Activated CD4-positive, alpha-beta T cell treated with anti-CD3 and anti-CD28 coated beads, Interleukin-2, Interleukin-4, amounts not matched to agents 100 ng/mL and 50 ng/mL, durations not matched to agents 16 hours and 8 hours (primary cell): ENCODE data around the gene GPX4.
"Not testable (repeated sequence)": the region's sequence is repeated elsewhere in the genome, so short reads cannot be mapped to it uniquely, and the experiment has no call there.

ENCODE experiments used
- DNase-seq: peaks from one replicate; pipeline ENCODE4 v3.0.0-alpha.2; 2020; ENCODE audit warnings: low spot score

The GPX4 gene

GRCh38 chr19:1113986-1114483 lies 10.2 kb downstream of the GPX4 start:
- DNase-seq = no peak

- DNase-seq = not testable (repeated sequence)
Observed at GRCh38 chr19:1114728-1115127, 10.9 kb downstream of the GPX4 start.

DNA sequence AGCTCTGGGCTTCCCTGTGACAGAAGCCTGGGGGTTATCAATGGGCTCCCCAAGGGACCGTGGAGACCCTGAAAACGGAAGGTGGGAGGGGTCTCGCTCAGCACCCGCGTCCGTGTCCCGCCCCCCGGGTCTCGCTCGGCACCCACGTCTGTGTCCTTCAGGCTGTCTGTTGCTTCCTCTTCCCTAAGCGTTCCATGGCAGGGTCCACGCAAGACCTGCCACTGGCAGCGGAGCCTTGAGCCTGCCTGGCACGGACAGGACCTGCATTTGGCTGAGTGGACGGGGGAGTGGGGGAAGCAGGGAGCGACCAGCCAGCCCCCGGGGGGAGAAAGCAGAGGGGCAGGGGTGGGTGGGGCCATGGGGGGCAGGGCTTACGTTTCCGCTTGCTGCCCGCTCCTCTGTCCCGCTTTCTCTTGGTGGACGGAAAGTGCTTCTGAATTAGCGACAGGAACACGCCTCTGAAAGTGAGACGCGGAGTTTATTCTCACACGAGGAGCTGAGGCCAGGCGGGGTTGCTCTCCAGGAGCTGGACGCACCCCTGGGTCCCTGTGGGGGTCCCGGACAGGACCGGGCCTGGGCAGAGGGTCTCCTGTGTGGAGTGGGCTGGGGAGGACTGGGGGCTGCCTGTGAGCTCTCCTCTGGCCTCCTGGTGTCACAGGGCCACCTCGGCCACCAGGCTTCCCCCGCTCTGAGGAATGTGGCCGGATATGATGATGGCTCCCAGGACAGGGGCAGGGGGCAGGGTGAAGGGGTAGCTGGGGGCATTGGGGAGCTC lies 12.0 kb downstream of the GPX4 start:
- DNase-seq = no peak

DNA sequence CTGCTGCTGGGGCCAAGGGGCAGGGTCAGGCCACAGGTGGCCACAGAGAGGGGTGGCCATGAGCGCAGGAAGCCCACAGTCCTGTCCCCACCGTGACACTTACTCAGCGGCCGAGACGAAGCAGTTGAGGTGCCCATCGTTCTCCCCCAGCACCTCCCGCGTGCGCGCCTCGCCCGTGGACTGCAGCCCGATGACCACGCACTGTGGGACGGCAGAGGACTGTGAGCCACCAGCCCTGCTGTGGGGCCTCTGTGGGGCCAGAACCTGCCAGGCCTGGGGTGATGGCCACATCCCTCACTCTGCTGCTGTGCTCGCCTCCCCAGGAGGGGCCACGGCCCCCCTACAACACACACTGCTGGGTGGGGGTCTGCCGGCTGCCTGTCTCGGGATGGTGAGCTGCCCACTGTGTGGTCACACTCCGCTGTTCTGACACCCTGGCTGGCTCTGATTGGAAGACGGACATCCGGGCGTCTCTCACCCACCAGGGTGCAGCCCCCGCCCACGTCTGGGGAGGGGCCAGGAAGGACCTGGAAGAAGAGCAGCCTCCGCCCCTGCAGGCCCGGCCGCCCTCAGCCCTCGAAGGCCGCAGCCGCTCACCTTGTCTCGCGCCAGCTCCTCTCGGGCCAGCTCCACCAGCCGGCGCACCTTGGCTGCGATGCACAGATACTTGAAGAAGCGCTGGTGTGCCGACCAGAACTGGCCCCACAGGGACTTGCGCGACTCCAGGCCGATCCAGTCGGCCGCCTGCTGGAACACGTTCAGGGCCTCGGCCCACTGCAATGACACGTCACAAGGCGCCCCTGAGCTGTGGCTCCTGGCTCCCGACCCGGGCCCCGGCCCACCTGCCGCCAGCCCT lies 13.2 kb downstream of the GPX4 start:
- DNase-seq = no peak

DNA sequence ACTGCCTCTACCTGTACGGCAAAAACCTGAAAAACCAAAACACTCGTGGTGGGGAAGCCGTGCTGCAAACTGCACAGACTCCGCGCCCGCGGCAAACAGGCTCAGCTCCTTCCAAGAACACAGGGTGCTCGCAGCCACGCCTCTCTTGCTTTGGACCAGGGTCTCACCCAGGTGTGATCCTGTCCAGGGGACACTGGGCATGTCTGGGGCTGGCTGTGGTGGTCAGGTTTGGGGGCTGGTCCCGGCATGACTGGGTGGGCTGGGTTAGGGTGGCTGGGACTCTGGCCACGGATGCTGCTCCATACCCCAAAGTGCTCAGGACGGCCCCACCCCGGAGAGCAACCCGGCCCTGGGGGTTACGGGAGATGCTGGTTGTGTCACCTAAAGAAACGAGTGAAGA lies 13.9 kb downstream of the GPX4 start:
- DNase-seq = no peak

DNA sequence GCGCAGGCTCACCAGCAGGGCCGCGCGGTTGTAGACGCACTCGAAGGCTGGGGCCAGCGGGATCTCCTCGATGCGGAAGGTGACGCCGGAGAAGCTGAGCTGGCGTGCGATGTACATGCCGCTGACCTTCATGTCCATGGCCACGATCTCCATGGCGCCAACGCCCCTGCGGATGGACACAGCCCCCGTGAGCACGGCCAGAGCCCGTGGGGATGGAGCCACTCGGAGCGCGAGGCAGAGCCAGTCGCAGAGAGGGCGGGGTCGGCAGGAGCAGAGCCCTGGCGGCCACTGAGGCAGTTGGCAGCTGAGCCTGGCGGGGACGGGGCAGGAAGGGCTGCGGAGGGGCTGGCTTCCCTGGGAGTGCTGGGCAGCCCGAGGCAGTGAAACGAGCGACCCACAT lies 15.2 kb downstream of the GPX4 start:
- no peak for DNase-seq

- DNase-seq = no peak
Observed at GRCh38 chr19:1119475-1120217, 15.9 kb downstream of the GPX4 start.

DNA sequence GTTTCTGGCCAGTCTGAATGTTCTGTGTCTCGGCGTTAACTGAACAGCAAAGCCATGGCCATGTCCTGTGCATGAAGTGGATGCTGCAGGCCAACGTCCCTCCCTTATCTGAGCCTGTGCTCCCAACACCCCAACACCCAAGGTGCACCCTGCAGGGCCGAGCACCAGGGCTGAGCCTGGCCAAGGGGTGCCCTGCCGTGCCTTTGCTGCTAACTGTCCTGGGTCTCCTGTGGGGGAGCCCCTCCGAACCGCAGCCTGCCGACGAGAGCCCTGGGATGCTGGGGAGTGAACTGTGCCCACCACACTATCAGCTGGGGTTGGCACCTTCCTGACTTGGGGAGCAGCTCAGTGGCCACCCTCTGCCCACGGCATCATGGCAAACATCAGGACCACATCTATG lies 17.6 kb downstream of the GPX4 start:
- no peak for DNase-seq

DNA sequence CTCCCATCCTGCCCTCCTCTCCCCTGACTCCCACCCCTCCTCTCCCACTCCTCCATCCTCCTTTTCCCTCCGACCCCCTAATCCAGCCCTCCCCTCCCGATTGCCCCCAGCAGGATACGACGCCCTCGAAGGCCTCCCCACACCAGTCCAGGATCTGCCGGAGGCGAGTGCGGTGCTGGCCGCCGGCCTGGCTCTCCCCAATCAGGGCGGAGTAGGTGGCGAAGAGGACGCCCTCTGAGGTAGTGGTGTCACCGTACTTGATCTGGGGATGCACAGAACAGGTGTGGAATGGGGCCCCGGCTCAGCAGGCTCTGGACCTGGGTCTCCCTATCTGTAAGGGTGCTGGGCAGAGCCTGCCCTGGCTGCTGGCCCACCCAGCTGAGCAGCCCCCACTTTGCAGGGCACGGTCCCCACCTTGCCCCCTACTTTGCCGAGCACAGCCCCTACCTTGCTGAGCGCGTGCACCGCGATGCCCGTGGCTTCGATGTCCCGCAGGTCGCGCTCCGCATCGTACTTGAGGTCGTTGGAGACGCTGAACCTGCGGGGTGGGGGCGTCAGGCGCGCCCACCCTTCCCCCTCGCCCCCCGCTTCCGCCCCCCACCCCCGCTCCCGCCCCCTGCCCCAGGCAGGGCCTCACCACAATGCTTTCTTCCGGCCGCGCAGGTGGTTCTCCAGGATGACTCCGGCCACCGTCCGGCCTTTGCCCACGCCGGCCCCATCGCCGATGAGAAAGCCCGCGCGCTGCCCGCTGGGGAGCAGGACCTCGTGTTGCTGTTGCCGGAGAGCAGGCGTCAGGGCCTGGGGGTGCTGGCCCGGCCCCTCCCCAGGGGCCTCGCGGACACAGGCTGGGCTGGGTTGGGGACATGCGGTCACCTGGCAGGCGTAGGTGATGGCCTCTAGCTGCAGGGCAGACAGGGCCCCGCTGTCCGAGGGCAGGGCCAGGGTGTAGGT lies 18.5 kb downstream of the GPX4 start:
- no peak for DNase-seq

DNA sequence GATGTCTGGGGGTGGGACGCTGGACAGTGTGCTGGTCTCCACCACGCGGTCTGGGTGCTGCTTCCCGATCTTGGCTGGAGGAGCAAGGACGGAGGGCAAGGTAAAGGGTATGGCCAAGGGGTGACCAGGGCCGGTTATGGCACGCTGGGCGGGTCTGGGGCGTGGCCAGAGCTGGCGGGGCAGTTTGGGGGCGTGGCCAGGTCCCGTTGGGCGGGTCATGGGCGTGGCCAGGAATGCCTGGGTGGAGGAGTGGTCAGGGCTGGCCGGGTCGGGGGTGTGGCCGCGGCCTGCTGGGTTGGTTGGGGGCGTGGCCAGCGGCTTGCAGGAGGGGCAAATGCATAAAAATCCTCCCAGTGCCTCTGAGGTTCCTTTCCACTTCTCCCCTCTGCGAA lies 19.2 kb downstream of the GPX4 start:
- peak; percentile 81 for DNase-seq

DNA sequence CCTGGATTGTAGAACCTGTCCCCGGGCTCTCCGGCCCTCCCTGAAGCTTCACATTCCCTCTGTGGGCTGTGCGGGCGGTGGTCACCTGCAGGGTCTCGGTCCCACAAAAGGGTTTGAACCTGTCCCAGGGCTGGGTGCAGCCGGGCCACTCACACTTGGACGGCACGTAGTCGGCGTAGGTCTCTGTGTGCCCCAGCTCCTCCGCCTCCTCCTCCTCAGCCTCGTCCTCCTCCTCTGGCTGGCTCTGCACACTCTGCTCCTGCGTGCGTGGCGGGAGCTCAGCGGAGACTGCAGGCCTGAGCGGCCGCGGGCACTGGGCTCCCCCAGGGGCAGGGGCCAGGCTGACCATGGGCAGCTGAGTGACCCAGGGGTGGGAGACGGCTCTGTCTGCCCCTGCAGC lies 19.6 kb downstream of the GPX4 start:
- DNase-seq = no peak

DNA sequence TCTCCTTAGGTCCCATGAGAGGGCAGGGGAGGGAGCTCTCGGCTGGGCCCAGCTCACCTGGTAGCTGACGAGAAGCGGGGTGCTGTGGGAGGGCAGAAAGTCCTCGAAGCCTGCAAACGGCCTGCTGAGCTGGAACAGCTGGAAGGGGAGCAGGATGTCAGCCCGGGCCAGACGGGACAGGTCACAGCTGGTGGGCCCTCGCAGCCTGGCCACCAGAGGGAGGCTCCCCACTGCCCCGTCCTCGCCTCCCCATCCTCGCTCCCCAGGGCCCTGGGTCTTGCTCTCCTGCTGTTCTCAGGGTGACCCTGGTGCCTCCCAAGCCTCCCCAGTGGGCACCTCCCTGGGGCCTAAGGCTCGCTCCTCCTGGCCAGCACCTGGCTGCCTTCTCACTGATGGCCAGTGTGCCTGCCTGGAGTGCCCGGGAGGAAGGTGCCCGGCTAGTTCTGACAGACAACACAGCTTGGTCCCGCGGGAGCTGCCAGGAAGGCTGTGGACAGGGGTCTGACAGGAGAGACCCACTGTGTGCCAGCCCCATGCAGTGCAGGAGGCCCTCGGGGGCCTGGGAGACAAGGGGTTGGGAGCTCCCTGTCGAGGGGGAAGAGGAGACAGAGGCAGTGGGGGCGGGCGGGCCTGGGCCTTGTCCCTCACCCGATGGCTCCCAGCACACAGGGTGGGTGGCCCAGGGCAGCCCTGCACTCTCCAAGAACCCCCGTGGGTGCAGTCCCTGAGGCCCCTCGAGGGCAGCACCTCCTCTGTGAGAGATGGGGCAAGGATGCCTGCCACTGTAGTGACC lies 20.3 kb downstream of the GPX4 start:
- DNase-seq = no peak

DNA sequence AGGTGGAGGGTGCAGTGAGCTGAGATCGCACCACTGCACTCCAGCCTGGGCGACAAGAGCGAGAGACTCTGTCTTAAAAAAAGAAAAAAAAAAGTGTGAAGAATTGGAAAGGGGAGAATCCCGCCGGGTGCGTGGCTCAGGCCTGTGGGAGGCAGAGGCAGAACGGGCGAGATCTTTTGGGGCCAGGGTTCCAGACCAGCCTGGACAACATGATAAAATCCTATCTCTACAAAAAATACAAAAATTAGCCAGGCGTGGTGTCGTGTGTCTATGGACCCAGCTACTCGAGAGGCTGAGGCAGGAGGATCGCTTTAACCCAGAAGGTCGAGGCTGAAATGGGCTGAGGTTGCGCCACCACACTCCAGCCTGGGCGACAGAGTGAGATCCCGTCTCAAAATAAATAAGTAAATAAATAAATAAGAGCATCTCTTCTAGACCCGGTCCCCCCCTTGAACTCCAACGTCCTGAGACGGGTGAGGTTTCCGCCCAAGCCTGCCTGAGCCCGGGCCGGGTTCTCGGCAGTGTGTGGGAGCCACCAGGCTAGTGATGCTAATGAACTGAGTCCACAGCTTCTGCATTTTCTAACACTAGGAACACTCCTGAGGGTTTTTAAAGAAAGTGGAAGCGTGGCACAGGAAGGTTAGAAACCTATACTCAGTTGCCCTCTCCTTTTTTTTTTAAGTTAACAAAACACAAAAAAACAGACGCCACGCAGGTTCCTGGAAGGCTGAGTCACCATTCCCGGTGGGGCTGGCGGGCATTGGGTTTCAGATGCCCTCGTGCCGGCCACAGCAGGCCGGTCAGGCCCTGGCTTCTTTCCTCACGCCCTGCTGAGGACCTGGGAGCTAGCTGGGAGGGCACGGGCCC lies 22.0 kb downstream of the GPX4 start:
- no peak for DNase-seq

DNA sequence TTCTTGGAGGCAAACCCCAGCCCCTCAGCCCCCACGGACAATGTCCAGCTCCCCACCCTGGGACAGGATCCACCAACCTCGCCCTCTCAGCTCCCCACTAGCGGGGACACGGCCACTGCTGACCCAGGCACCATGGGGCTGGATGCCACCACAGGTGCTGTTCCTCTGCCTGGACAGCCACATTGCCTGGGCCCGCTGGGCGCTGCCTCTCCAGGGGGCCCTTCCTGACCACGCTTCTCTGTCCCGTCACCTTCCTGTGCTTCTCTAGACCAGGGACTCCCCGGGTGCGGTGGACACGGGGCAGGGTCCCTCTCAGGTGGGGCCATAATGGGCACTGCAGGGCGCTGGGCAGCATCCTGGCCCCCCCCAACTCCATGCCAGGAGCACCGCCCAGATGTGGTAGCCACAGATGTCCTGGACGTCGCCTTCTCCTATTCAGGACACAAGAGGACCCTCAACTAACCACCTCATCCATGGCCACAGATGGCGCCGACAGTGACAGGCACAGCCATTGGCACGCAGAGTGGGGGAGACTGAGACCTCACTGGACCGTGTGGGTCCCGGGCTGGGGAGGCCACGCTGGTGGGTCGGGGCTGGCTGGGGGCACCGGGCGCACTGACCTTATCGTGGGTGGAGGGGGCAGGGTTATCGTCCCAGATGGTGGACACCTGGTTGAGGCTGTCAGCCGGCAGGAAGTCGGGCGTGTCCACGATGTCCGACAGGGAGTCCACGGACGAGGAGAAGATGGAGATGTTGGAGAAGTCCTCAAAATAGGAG lies 23.4 kb downstream of the GPX4 start:
- no peak for DNase-seq

DNA sequence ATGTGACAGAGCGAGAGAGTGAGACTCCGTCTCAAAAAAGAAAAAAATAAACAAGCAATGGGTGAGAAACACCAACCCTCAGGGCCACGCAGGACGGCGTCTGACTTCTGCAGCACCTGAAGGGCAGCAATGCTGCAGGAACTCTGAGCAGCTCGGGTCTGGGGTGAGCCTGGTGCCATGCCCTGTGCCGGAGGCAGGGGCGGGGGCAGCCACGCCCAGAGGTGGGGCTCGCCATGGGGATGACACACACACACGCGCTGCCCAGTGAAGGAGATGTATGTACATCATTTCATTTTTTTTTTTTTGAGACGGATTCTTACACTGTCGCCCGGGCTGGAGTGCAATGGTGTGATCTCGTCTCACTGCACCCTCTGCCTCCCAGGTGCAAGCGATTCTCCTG lies 24.3 kb downstream of the GPX4 start:
- no peak for DNase-seq

DNA sequence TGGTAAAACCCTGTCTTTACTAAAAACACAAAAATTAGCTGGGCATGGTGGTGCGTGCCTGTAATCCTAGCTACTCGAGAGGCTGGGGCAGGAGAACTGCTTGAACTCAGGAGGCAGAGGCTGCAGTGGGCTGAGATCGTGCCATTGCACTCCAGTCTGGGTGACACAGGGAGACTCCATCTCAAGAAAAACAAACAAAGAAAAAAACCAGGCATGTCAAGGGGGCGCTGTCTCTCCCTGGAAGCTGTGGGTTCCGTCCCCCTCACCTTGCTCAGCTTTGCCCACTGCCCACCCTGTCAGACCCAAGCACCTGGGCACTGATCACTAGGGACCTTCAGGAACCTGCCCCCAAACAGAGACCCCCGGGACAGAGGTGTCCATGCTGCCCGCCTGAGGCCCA lies 25.3 kb downstream of the GPX4 start:
- not testable (repeated sequence) for DNase-seq

DNA sequence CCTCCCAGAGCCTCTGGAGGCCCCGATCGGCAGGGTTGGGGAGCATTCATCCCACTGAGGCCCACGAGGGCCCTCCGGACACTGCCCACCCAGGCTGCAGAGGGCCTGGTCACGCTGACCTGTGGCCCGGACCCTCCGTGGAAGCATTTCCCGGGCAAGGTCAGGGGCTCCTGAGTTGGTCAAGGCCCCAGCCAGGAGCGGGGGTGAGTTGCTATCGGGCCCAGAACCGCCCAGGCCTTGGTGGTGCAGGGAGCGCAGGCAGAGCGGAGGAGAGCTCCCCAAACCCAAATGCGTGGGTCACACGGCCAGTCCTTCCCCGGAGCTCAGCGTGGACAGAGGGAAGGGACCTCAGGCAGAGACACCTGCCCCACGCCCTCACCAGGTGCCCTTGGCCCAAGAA lies 25.7 kb downstream of the GPX4 start:
- DNase-seq = no peak

DNA sequence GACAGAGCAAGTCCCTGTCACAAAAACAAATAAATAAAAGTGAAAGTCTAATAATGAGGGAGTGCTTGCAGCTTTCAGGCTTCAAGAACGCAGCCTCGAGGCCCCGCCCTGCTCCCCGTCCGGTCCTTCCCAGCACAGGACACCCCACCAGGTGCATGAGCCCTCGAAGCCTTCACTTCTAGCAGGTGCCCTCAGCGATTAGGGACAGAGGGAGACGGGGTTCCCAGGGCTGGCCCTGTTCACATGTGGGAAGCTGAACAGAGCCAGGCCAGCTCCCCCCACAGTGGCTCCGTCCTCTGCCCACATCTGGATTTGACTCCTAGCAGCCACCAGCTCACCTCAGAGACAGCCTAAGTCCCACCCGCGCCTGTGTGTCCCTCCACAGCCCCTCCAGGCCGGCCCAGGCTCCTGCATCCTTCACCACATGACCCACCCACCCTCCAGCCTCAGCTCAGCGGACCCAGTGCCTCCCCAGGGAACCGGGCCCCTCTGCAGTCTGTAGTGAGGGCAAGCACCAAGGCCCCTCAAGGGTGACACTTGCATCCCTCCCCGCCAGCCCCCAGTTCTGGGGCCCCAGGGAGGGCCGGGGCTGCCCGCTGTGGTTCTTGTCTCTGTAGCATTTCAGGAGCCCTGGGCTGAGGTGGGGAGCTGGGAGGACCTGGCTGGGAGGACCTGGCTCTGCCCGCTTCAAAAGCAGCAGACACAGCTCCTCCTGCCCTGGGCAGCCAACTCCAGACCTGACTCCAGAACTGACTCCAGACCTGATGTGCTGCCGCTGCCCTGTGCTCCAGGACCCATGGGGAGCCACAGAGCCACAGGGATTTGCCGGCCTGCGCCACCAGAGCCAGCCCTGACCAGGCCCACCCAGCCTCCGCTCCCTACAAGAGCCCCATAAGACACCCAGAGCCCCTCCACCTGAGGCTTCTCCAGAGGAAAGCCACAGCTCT lies 27.2 kb downstream of the GPX4 start:
- DNase-seq = peak; percentile 42
